Measurements from ENCODE around the gene OR10P1. TPM values are rescaled to one million over a fixed set of nuclear protein-coding genes. Genes with fewer than 3 reads are reported as not detected.
A peak's percentile ranks its signal among the peaks of the same experiment; 100 is the strongest.

OR10P1 gene
- total RNA-seq, 6 donors from 2014 or later, result not detected

DNA sequence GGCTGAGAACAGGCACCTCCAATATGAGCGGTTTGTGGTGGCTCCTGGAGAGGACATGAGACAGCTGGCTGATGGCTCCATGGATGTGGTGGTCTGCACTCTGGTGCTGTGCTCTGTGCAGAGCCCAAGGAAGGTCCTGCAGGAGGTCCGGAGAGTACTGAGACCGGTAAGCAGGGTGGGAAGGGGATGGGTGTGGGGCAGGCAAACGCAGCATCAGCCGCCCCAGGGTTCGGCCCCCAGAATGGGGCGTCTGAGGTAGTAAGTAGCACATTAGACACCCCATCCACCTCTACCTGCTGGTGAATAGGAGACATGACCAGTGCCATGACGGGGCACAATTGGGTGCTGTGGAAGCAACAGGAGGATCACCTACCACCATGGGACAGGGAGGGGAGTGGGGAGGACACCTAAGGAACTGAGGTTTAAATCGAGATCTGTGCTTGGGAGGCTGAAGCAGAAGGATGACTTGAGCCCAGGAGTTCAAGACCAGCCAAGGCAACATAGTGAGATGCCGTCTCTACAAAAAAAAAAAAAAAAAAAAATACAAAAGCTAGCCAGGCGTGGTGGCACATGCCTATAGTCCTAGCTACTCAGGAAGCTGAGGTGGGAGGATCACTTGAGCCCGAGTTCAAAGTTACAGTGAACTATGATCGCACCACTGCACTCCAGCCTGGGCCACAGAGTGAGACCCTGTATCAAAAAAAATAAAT lies 45.5 kb downstream of the OR10P1 start:
- Histone ChIP-seq H3K4me3 (peak overlapping the region in 3 of 4 donors; percentile 7 to 35 (median 34)), H3K4me1 (peaks cover 7 to 16% (median 14%) of the 10 kb centered on the region in 4 donors), H3K9me3 (no peaks in the 10 kb centered on the region), H3K36me3 (no peaks in the 10 kb centered on the region), H3K27ac (no peak overlapping the region), H3K27me3 (no peaks in the 10 kb centered on the region)
- ATAC-seq (ENCODE audit: low FRiP score in 2 of 2), result peak in 1 of 2 donors; percentile 3
- no peak for DNase-seq
- TF ChIP-seq POLR2A (IDR thresholded peaks at IDR 0.05) (no peak), POLR2AphosphoS5 (IDR thresholded peaks at IDR 0.05) (no peak), EP300 (IDR thresholded peaks at IDR 0.05) (no peak)
- TF ChIP-seq, protein P1, sequence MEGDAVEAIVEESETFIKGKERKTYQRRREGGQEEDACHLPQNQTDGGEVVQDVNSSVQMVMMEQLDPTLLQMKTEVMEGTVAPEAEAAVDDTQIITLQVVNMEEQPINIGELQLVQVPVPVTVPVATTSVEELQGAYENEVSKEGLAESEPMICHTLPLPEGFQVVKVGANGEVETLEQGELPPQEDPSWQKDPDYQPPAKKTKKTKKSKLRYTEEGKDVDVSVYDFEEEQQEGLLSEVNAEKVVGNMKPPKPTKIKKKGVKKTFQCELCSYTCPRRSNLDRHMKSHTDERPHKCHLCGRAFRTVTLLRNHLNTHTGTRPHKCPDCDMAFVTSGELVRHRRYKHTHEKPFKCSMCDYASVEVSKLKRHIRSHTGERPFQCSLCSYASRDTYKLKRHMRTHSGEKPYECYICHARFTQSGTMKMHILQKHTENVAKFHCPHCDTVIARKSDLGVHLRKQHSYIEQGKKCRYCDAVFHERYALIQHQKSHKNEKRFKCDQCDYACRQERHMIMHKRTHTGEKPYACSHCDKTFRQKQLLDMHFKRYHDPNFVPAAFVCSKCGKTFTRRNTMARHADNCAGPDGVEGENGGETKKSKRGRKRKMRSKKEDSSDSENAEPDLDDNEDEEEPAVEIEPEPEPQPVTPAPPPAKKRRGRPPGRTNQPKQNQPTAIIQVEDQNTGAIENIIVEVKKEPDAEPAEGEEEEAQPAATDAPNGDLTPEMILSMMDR (IDR thresholded peaks at IDR 0.05), result no peak
- WGBS, 2 donors, result 79 to 83% methylated on average over 13 of the region's 13 CpGs

DNA sequence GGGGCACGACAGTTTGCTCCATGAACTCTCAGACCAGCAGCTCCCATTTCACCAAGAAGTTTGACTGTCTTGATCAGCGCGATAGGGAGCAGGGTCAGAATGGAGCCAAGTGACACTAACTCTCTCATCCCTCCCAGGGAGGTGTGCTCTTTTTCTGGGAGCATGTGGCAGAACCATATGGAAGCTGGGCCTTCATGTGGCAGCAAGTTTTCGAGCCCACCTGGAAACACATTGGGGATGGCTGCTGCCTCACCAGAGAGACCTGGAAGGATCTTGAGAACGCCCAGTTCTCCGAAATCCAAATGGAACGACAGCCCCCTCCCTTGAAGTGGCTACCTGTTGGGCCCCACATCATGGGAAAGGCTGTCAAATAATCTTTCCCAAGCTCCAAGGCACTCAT lies 47.0 kb downstream of the OR10P1 start:
- Histone ChIP-seq H3K27ac (no peak overlapping the region), H3K9me3 (no peaks in the 10 kb centered on the region), H3K27me3 (no peaks in the 10 kb centered on the region), H3K4me3 (no peak overlapping the region), H3K36me3 (no peaks in the 10 kb centered on the region), H3K4me1 (peaks cover 7 to 16% (median 14%) of the 10 kb centered on the region in 4 donors)
- TF ChIP-seq POLR2AphosphoS5 (IDR thresholded peaks at IDR 0.05), result no peak
- TF ChIP-seq EP300 (IDR thresholded peaks at IDR 0.05), result no peak
- ATAC-seq (ENCODE audit: low FRiP score in 2 of 2), result no peak
- DNase-seq, result no peak
- WGBS, 2 donors, result 89 to 94% methylated on average over 7 of the region's 7 CpGs

DNA sequence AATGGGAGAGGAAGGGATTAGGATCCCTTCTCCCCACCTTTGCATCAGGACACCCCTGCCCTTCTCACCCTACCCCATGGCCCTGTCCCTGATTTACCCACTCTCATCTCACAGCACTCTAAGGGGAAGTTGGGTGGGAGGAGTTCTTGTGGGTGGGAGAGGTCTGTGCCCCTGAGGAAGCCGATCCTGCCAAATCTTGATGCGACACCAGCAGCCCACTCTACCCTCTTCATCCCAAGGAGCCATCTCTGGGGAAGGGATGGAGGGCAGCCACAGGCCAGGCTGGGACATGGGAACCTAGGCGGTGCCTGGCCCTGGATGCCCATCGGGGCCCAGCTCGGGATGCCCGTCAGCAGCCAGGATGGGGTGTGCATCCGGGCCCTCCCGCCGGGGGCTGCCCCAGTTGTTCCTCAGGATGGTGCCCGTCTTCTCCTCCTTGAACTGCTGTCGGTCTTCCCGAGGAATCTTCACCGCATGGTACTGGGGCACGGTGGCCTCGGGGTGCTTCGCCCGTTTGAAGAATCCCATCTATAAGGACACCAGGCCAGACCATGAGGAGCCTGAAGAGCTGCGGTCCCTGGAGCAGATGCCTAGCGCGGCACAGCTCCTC lies 48.2 kb downstream of the OR10P1 start:
- DNase-seq (peak in 1 of 2 donors; percentile 73), ATAC-seq (ENCODE audit: low FRiP score in 2 of 2) (no peak)
- TF ChIP-seq, protein P1 (IDR thresholded peaks at IDR 0.05), result no peak
- no peak for TF ChIP-seq POLR2A (IDR thresholded peaks at IDR 0.05)
- no peak for TF ChIP-seq POLR2AphosphoS5 (IDR thresholded peaks at IDR 0.05)
- no peak for TF ChIP-seq EP300 (IDR thresholded peaks at IDR 0.05)
- no peaks in the 10 kb centered on the region for H3K36me3 ChIP-seq
- 95 to 98% methylated on average over 14 to 20 of the region's 20 CpGs for WGBS, 2 donors
- peaks cover 7 to 16% (median 14%) of the 10 kb centered on the region in 4 donors for H3K4me1 ChIP-seq
- no peaks in the 10 kb centered on the region for H3K9me3 ChIP-seq
- H3K27ac ChIP-seq, result no peak overlapping the region
- H3K4me3 ChIP-seq, result no peak overlapping the region
- H3K27me3 ChIP-seq, result no peaks in the 10 kb centered on the region

DNA sequence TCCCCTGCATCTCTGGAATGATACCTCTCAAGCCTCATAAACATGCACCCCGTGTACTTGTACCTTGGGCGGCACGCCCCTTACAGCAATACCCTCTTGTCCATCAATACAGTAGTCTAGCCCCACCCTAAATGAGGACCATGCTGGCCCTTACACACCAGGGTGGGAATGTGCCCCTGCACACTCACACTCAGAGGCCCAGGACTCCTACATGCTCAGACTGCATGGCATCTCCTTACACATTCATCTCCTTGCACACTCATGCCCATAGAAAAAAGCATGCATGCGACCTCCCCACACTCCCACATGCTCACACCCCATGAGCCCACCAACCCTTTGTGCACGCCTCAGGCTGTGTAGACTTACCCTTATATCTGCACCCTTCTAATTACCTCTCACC lies 49.0 kb downstream of the OR10P1 start:
- Histone ChIP-seq H3K36me3 (no peaks in the 10 kb centered on the region), H3K27me3 (no peaks in the 10 kb centered on the region), H3K4me3 (no peak overlapping the region), H3K4me1 (peaks cover 7 to 16% (median 14%) of the 10 kb centered on the region in 4 donors), H3K27ac (no peak overlapping the region), H3K9me3 (no peaks in the 10 kb centered on the region)
- TF ChIP-seq, protein P1 (IDR thresholded peaks at IDR 0.05), result no peak
- TF ChIP-seq POLR2A (IDR thresholded peaks at IDR 0.05) (no peak), POLR2AphosphoS5 (IDR thresholded peaks at IDR 0.05) (no peak), EP300 (IDR thresholded peaks at IDR 0.05) (no peak)
- ATAC-seq (ENCODE audit: low FRiP score in 2 of 2), result no peak
- WGBS, 2 donors, result 92 to 93% methylated on average over 5 of the region's 5 CpGs
- no peak for DNase-seq

DNA sequence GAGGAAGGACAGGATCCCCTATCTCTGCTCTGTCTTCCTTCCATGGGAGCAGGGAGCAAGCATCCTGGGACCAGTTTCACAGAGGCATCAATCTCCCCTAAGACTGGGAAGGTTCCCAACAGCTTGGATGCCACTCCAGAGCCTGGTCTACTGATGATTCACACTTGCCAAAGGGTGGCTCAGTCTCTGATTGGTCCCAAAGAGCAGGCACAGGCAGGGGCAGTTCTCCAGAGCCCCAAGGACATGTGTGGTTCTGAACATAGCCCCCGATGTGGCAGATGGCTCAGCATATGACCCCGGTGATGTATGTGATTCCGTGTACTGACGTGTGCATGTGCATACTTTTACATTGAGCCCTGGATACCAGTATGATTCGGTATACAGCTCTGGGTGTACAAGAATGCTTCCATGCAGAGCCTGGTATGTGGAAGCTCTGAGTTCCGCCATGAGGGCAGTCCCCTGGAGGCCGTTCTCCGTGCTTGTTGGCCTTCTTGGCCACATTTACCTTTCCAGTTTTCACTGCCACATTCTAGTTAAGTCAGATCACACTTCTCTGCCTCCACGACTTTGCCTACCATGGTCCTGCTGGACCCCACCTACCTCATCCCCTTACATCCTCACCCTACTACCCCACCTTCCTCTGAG lies 49.8 kb downstream of the OR10P1 start:
- Histone ChIP-seq H3K27ac (no peak overlapping the region), H3K4me1 (peaks cover 5 to 9% (median 7%) of the 10 kb centered on the region in 4 donors), H3K36me3 (no peaks in the 10 kb centered on the region), H3K27me3 (no peaks in the 10 kb centered on the region), H3K4me3 (no peak overlapping the region), H3K9me3 (no peaks in the 10 kb centered on the region)
- 86 to 90% methylated on average over 9 of the region's 9 CpGs for WGBS, 2 donors
- ATAC-seq (ENCODE audit: low FRiP score in 2 of 2), result no peak
- no peak for TF ChIP-seq POLR2AphosphoS5 (IDR thresholded peaks at IDR 0.05)
- no peak for TF ChIP-seq EP300 (IDR thresholded peaks at IDR 0.05)
- TF ChIP-seq, protein P1 (IDR thresholded peaks at IDR 0.05), result no peak
- TF ChIP-seq POLR2A (IDR thresholded peaks at IDR 0.05), result no peak
- DNase-seq, result no peak
